ENCODE measurements around the gene ANO6.
A peak's percentile ranks its signal among the peaks of the same experiment; 100 is the strongest.
"Not testable (repeated sequence)": the region's sequence is repeated elsewhere in the genome, so short reads cannot be mapped to it uniquely, and the experiment has no call there.

The ANO6 gene

GRCh38 chr12:45214071-45214470 is 1.8 kb upstream of the ANO6 start:
- DNase-seq = no peak

GRCh38 chr12:45214749-45215418 is 1.0 kb upstream of the ANO6 start:
- DNase-seq = peak; percentile 15

GRCh38 chr12:45216230-45216982 is 511 bp downstream of the ANO6 start:
- DNase-seq = peak; percentile 49

- no peak for DNase-seq
Observed at GRCh38 chr12:45216983-45217485, 1.1 kb downstream of the ANO6 start.

- no peak for DNase-seq
Observed at GRCh38 chr12:45217846-45218245, 2.0 kb downstream of the ANO6 start.

- no peak for DNase-seq
Observed at GRCh38 chr12:45219621-45220020, 3.7 kb downstream of the ANO6 start.

GRCh38 chr12:45220363-45220931 is 4.6 kb downstream of the ANO6 start:
- DNase-seq = no peak

- no peak for DNase-seq
Observed at GRCh38 chr12:45220969-45221368, 5.1 kb downstream of the ANO6 start.

GRCh38 chr12:45223868-45224267 is 8.0 kb downstream of the ANO6 start:
- DNase-seq = no peak

GRCh38 chr12:45224311-45224710 is 8.4 kb downstream of the ANO6 start:
- no peak for DNase-seq

- no peak for DNase-seq
Observed at GRCh38 chr12:45226021-45226420, 10.1 kb downstream of the ANO6 start.

- no peak for DNase-seq
Observed at GRCh38 chr12:45227316-45228067, 11.6 kb downstream of the ANO6 start.

- no peak for DNase-seq
Observed at GRCh38 chr12:45231515-45232145, 15.7 kb downstream of the ANO6 start.

GRCh38 chr12:45232146-45232755 is 16.4 kb downstream of the ANO6 start:
- DNase-seq = no peak

- DNase-seq = no peak
Observed at GRCh38 chr12:45232756-45233372, 17.0 kb downstream of the ANO6 start.

- no peak for DNase-seq
Observed at GRCh38 chr12:45234139-45234865, 18.4 kb downstream of the ANO6 start.

- no peak for DNase-seq
Observed at GRCh38 chr12:45235087-45236025, 19.5 kb downstream of the ANO6 start.

GRCh38 chr12:45236383-45236782 is 20.5 kb downstream of the ANO6 start:
- not testable (repeated sequence) for DNase-seq

- DNase-seq = no peak
Observed at GRCh38 chr12:45242180-45242579, 26.3 kb downstream of the ANO6 start.

GRCh38 chr12:45243963-45244362 is 28.1 kb downstream of the ANO6 start:
- DNase-seq = no peak
